A673 (cell line): Measurements from ENCODE around the gene KNCN. TPM values are rescaled to one million over a fixed set of nuclear protein-coding genes. Genes with fewer than 3 reads are reported as not detected.
A peak's percentile ranks its signal among the peaks of the same experiment; 100 is the strongest.

Experiments
- BruUV-seq: library from RNA; stranded (reverse); fragments of 400-500 nt; replicated peaks from 2 replicates; lab custom pipeline; 2021; lab: Mats Ljungman, UMichigan
- CTCF ChIA-PET: fragments of 300-600 bp; sonication (Branson Sonifier 250); formaldehyde crosslinking; loops from one replicate; lab custom pipeline; 2022; ENCODE audit warnings: antibody characterized with exemption; lab: Charles Lee
- POLR2A ChIA-PET: fragments of 300-600 bp; sonication (Branson Sonifier 250); formaldehyde crosslinking; loops from one replicate; lab custom pipeline; 2022; ENCODE audit warnings: antibody characterized with exemption; ENCODE audit not compliant: low non-redundant PET; lab: Charles Lee
- DNase-seq: peaks from one replicate; pipeline ENCODE4 v3.0.0-alpha.2; 2015; ENCODE audit warnings: low spot score
- H3K27ac ChIP-seq: fragments of 200-600 bp; sonication (generic); 2 replicates; pipeline ENCODE4 v1.5.1; 2016; ENCODE audit warnings: mixed run types, low read depth, mild to moderate bottlenecking, mixed read lengths, antibody characterized with exemption, low read length; ENCODE audit not compliant: poor library complexity, severe bottlenecking
- H3K27me3 ChIP-seq: fragments of 200-600 bp; sonication (generic); replicated peaks from 2 replicates; pipeline ENCODE4 v1.6.1; 2017; ENCODE audit warnings: mixed run types, low read depth, mild to moderate bottlenecking, mixed read lengths, antibody characterized with exemption, low read length; ENCODE audit not compliant: insufficient read depth, poor library complexity
- H3K36me3 ChIP-seq: fragments of 200-600 bp; sonication (generic); 2 replicates; pipeline ENCODE4 v1.6.1; 2016; ENCODE audit warnings: mixed run types, mild to moderate bottlenecking, mixed read lengths, antibody characterized with exemption, low read length; ENCODE audit not compliant: insufficient read depth, poor library complexity, severe bottlenecking
- H3K4me1 ChIP-seq: fragments of 200-600 bp; sonication (generic); 2 replicates; pipeline ENCODE4 v1.6.1; 2017; ENCODE audit warnings: mixed run types, mild to moderate bottlenecking, mixed read lengths, antibody characterized with exemption, low read length; ENCODE audit not compliant: insufficient read depth, poor library complexity, severe bottlenecking
- H3K4me3 ChIP-seq: fragments of 200-600 bp; sonication (generic); 2 replicates; pipeline ENCODE4 v1.5.1; 2016; ENCODE audit warnings: low read depth, mixed run types, mild to moderate bottlenecking, mixed read lengths, low read length; ENCODE audit not compliant: poor library complexity, severe bottlenecking
- H3K9me3 ChIP-seq: fragments of 200-600 bp; sonication (generic); 2 replicates; pipeline ENCODE4 v1.6.1; 2016; ENCODE audit warnings: mixed run types, low read depth, mild to moderate bottlenecking, mixed read lengths, antibody characterized with exemption, low read length; ENCODE audit not compliant: poor library complexity, severe bottlenecking
- CTCF ChIP-seq: fragments of 300-800, 200-600 bp; sonication (generic); conservative IDR thresholded peaks from 2 replicates; pipeline ENCODE4 v1.5.1; 2017; ENCODE audit warnings: low read depth, mild to moderate bottlenecking, antibody characterized with exemption, low read length, moderate library complexity, mixed read lengths
- EZH2 ChIP-seq: fragments of 200-600 bp; sonication (generic); IDR thresholded peaks from 2 replicates; pipeline ENCODE4 v1.6.1; 2017; ENCODE audit warnings: borderline replicate concordance, low read depth, mild to moderate bottlenecking, mixed read lengths, antibody characterized with exemption, low read length; ENCODE audit not compliant: poor library complexity, severe bottlenecking
- intact Hi-C: fragments of 100-400 bp; cut with micrococcal nuclease; formaldehyde crosslinking; loops from one replicate; pipeline ENCODE4 v1.10.0; 2022; ENCODE audit not compliant: unreplicated experiment
- total RNA-seq: library from RNA; stranded (reverse); gene quantifications from 2 replicates; pipeline ENCODE4 v1.2.3, GENCODE V29; 2021

Gene KNCN
- total RNA-seq, 1 experiment from 2014 or later, result not detected

- Histone ChIP-seq H3K36me3 (no peaks in the 10 kb centered on the region), H3K4me1 (peaks cover 52% of the 10 kb centered on the region), H3K9me3 (no peaks in the 10 kb centered on the region), H3K27ac (no peak overlapping the region), H3K27me3 (peaks cover 12% of the 10 kb centered on the region), H3K4me3 (no peak overlapping the region)
- no TSS peak for BruUV-seq
- ChIA-PET POLR2A (no interaction called here), CTCF (interaction anchor here (1.4 to 2.6 kb wide), 4 partner anchors 23 to 84 kb away, joined by 3 to 38 read pairs (median 7); no protein-coding TSS in a partner anchor)
- intact Hi-C loops, result no loop called here
- TF ChIP-seq EZH2, result no peak
- TF ChIP-seq CTCF, result no peak
- DNase-seq, result peak; percentile 29
Observed at GRCh38 chr1:46526013-46526690, 25.3 kb downstream of the KNCN start.

GRCh38 chr1:46525253-46525983 lies 26.0 kb downstream of the KNCN start:
- TF ChIP-seq EZH2 (no peak), CTCF (no peak)
- no TSS peak for BruUV-seq
- no peak overlapping the region for H3K27ac ChIP-seq

GRCh38 chr1:46524843-46525242 lies 26.6 kb downstream of the KNCN start:
- no TSS peak for BruUV-seq
- H3K27me3 ChIP-seq, result peaks cover 12% of the 10 kb centered on the region

More at GRCh38 chr1:46525253-46525983, 26.0 kb downstream of the KNCN start:
- DNase-seq, result peak; percentile 77
- CTCF ChIA-PET, result interaction anchor here (1.4 to 2.6 kb wide), 4 partner anchors 24 to 83 kb away, joined by 3 to 38 read pairs (median 7); no protein-coding TSS in a partner anchor
- Histone ChIP-seq H3K36me3 (no peaks in the 10 kb centered on the region), H3K4me1 (peaks cover 58% of the 10 kb centered on the region), H3K4me3 (no peak overlapping the region), H3K27me3 (peaks cover 12% of the 10 kb centered on the region), H3K9me3 (no peaks in the 10 kb centered on the region)
- POLR2A ChIA-PET, result no interaction called here
- intact Hi-C loops, result no loop called here

More at GRCh38 chr1:46524843-46525242, 26.6 kb downstream of the KNCN start:
- no peak for TF ChIP-seq EZH2
- no peak for TF ChIP-seq CTCF
- H3K36me3 ChIP-seq, result no peaks in the 10 kb centered on the region
- CTCF ChIA-PET, result no interaction called here
- no peak for DNase-seq
- H3K4me3 ChIP-seq, result no peak overlapping the region
- intact Hi-C loops, result no loop called here
- POLR2A ChIA-PET, result no interaction called here
- peaks cover 63% of the 10 kb centered on the region for H3K4me1 ChIP-seq
- H3K9me3 ChIP-seq, result no peaks in the 10 kb centered on the region
- no peak overlapping the region for H3K27ac ChIP-seq
